HG03460 (cell line): Measurements from ENCODE around the gene CUL2.

Source experiments
- ATAC-seq: cut with Tn5 transposase; IDR thresholded peaks from one replicate; pipeline ENCODE4 v1.9.1; 2021; ENCODE audit not compliant: unreplicated experiment

Gene CUL2

DNA sequence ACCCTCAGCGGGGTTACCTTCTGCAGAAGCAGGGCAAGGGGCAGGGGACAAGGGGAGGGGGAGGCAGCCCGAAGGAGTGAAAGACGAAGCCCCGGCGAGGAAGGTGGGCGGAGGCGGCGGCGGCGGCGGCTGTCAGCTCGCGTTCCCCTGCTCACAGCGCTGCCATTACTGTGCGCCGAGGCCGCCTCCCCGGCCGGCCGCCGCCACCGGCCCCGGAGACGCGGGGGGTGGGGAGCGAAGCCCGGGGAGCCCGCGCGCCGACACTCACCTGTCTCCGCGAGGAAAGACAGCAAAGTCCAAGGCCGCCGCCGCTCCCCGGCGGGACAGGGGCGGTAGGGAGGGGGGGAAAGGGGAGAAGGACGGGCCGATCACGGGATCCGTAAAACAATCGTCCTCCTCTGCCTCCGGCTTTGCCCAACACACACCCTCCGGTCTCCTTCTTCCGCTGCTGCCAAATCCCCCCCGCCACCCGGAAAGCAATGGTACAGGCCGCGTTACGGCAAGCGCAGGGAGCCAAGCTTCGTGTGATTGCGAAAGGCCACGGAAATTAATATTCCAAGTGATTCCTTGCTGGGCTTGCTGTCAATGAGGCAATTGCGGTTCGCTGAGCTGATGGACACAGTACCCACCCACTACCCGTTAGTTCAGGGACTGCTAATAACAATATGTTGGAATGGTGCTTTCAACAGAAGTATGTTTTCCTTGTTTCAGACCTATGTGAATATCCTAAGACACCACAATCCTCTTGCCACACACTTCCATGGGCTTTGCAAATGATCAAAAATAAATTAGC is at the start of gene CUL2:
Gene CUL2, minus strand, starts transcription at position 180 of the 793 bp plus-strand sequence. CDS start 19,024 bp downstream, outside the sequence.
- peak; percentile 92 for ATAC-seq

DNA sequence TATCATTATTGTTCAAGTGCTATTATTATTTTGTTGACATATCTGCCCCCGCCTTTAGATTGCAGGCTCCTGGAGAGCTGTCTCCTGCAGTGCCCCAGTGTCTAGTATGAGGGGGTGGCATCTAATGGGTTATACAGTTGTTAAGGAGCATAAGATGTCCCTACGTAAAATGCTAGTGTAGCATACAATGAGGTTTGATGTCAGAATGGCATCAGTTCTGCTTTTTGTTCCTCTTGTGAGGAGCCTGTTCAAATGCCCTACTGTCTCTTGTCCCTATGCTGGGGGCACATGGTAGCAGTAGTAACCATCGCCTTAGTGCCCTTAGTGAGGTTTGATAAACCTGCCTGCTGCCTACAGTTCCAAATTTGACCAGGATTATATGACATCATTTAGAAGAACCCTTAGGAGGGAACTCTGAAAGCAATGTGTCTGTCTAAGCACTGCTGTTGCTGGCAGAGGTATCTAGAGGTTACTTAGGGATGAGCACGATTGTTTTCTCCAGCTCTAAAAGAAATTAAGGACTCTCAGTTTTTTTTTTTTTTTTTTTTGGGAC is 46.2 kb upstream of the CUL2 start:
- peak; percentile 47 for ATAC-seq

DNA sequence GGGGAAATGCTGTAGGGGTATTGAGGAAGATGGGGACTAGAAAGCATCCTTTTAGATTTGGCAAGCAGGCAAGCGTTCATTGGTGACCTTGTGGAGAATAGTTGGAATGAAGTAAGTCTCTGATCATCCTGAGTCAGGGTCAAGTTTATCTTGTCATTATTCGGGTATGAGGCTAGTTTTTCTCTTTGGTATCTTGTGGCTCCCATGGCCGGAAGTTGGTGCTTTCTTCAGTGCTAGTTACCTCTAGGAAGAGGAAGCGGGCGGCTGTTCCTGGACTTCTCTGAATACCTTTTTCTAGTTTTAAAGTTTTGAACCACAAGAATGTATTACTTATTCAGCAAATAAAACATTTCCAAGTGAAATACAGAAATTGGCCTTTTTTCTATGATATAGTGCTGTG is 45.7 kb upstream of the CUL2 start:
- no peak for ATAC-seq

- no peak for ATAC-seq
Observed at GRCh38 chr10:35133586-35133985, 43.4 kb upstream of the CUL2 start.

DNA sequence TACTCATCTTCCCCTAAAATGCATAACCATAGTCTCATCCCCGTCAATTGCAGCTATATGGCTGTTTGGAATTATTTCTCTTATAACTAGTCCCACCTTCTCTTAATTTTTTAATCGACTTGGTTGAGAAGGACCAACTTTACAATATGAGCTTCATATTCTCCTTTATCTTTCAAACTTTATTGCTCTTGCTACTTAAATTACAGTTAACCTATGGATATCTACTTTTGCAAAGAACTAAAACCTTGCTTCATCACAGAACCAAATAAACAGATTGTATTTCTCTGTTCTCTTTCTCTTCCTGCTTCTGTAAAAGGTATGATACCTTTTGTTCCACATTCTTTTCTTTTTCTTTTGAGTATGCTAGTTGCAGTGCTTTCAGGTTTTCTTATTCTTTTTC is 42.6 kb upstream of the CUL2 start:
- no peak for ATAC-seq

DNA sequence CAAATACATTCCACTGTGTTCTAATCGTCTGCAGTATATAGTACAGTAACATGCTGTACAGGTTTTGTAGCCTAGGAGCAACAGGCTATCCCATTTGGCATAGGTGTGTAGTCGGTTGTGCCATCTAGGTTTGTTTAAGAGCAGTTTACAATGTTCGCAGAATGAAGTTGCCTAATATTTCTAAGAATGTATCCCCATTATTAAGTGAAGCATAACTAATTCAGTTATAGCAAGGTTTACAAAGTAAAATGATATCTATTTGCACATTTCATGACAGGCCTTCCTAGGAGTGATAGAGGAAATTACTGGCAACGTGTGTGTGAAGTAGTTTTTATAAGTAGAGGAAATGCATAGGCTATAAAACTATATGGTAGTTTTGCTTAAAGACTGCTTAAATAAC is 40.5 kb upstream of the CUL2 start:
- no peak for ATAC-seq

DNA sequence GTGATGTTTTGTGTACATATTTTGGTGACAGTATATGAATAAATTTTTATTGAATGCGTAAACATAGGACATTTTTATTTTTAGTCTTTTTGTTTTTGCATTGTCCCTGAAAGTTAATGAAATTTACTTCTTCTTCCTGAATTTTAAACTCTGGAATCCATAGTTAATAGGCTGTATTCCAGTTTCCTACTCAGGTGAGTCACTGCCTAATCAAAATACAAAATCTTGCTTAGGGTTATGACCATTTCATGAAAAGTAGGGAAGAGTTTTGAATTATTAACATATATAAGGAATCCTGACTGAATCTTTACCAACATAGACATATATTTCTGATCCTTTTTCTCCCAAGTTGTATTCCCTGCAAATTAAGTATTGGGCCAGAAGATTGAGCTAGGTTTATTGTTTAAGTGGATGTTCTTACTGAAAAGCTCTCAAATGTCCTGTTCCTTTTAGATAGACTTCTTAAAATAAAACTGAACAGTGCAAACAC is 39.1 kb upstream of the CUL2 start:
- ATAC-seq: no peak

DNA sequence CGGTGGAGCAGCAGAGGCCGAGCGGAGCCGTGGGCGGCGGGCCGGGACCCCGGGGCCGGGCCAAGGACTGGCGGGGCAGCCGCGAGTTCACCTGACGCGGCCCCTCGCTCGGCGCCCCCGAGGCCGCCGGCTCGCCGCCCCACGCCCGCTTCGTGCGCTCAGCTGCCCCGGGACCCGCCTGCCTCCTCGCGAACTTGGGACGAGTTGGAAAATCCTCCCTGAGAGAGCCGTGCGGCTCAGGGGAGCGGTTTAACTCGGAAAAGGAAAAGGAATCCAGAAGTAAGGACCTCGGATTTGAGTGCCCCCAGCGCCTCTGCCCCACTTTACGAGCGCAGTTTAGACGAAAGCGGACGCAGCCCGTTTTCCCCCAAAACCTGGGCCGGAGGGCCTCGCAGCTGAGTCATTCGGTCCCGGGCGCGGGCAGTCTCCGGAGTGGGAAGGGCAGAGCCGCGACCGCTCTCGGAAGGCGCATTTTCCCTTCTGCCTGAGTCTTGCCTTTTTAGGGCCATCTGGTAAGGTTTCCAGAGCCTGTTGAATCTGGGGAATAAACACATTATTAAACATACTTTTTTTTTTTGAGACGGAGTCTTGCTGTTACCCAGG is 37.2 kb upstream of the CUL2 start:
- ATAC-seq: peak; percentile 14

GRCh38 chr10:35126530-35127288 is 36.6 kb upstream of the CUL2 start, which contains the start of gene CREM:
Gene CREM, plus strand, starts transcription at chr10:35126846. Its CDS starts 10,990 bp downstream, at chr10:35137836.
- ATAC-seq: peak; percentile 79

- ATAC-seq: peak; percentile 0
Observed at GRCh38 chr10:35126062-35126529, 36.0 kb upstream of the CUL2 start.

DNA sequence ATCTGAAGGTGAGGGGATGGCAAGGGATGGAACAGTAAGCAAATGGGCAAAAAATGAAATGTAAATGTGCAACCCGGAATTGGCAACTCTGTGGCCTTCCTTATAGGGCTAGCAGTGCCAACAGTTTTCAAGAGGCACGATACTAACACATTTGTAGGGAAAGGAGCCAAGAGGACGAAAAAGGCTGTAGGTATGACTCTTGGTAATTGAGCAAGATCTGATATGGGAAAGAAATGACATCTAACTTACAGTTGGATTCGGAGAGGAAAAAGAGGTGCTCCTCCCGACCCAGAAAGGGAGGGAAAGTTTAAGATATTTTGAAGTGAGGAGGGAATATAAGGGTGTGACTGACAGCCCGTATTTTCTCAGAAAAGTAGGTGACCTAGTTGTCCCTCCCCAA is 34.4 kb upstream of the CUL2 start:
- ATAC-seq: no peak

DNA sequence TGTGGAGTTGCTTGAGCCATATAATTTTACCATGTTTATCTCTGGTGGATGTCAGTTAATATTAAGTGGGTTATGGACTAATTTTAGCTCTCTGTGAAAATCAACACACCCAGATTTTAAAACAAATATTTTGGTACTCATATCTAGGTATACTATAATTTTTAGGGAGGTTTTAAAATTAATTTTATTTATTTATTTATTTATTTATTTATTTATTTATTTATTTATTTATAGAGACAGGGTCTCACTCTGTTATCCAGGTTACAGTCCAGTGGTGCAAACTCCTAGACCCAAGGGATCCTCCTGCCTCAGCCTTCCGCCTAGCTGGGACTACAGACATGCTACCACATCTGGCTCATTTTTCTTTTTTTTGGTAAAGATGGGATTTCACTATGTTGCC is 29.2 kb upstream of the CUL2 start:
- ATAC-seq: no peak

GRCh38 chr10:35112571-35112970 is 22.4 kb upstream of the CUL2 start:
- ATAC-seq: no peak

DNA sequence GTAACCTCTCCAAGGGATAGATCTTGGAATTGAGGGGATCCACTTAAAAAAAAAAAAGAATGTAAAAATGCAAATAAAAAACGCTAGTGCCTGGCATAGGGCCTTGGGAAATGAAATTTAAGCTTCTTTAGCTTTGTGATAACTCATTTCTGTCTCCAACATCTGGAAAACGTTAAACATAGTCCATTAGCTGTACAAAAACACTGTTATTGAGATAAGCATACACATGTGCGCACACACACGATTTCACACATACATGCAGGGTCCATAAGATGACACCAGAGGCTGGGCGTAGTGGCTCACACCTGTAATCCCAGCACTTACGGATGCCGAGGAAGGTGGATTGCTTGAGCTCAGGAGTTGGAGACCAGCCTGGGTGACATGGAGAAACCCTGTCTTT is 13.7 kb upstream of the CUL2 start:
- ATAC-seq: no peak

DNA sequence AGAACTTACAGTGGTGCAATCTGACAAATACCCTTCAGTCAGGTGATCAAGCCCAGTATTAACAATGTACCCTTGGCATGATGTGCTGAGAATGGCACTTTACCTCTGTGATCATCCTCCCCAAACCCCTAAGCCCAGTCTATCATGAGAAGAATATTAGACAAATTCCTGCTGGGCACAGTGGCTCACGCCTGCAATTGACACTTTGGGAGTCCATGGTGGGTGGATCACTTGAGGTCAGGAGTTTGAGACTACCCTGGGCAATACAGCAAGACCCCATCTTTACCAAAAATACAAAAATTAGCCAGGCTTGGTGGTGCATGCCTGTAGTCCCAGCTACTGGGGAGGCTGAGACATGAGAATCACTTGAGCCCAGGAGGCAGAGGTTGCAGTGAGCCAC is 7.4 kb upstream of the CUL2 start:
- ATAC-seq: no peak

DNA sequence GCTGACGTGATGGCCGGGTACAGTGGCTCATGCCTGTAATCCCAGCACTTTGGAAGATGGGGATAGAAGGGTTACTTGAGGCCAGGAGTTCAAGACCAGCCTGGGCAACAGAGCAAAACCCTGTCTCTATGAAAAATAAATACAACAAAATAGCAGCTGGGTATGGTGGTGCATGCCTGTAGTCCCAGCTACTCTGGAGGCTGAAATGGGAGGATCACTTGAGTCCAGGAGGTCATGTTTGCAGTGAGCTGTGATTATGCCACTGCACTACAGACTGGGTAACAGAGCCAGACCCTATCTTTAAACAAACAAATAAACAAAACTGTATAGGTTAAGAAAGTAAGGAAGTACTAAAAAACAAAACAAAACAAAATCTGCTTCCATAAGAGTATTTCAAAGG is 6.2 kb upstream of the CUL2 start:
- ATAC-seq: no peak

- ATAC-seq: no peak
Observed at GRCh38 chr10:35092851-35093250, 2.7 kb upstream of the CUL2 start.

DNA sequence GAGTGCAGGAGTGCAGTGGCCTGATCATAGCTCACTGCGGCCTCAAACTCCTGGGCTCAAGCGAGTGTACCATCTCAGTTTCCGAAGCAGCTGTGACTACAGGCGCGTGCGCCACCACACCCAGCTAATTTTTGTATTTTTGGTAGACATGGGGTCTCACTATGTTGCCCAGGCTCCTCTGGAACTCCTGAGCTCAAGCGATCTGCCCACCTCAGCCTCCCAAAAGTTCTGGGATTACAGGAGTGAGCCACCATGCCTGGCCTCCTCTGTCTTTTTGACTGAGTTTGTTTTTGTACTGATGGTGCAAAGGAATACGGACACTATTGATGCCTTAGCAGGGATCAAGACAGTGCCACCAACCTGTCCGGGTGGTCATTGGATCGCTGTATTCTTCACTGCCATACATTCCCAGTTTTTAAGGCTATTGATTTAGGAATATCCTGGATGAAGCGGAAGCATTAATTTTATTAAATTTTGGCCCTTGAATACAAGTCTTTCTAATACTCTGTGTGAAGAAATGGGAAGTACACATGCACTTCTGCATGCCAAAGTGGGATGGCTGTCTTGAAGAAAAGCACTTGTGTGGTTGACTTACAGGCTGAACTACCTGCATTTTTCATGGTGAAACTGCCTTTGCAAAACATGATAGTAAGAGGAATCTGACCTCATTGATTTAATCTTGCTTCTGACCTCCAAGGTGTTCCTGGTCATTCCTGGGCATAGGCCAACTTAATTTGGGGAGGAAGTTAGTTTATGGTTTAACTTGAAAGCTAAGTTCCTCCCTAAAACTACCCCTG is 2.1 kb upstream of the CUL2 start:
- no peak for ATAC-seq

GRCh38 chr10:35089611-35090161 is 455 bp downstream of the CUL2 start:
- peak; percentile 37 for ATAC-seq

GRCh38 chr10:35083242-35083641 is 6.9 kb downstream of the CUL2 start:
- no peak for ATAC-seq
